HUDEP-2 (cell line): Measurements from ENCODE around the gene MPEG1.

Experiments used
- DNase-seq, 76 experiments: peaks; one replicate each; lab custom pipeline; 2025; ENCODE audit not compliant: unreplicated experiment in 76 of 76; lab: John Stamatoyannopoulos, UW

Gene MPEG1

DNA sequence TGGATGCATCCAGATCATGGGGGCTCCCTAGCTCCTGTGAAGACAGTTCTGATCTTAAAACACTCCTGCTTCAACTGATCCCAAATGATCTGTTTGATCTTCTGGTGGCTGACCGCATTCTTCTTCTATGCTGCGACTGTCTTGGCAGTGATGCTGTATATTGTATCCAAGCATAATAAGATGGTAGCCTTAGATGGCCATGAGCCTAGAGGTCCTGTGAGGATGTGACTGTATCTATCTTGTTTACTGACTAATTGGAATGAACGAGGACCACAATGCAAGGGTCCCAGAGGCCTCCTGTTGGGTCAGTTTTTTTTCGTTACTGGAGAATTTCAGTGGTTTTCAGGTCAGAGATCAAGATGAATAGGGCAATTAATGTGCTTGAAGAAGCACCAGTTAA is 7.1 kb upstream of the MPEG1 start:
- no peak for DNase-seq

DNA sequence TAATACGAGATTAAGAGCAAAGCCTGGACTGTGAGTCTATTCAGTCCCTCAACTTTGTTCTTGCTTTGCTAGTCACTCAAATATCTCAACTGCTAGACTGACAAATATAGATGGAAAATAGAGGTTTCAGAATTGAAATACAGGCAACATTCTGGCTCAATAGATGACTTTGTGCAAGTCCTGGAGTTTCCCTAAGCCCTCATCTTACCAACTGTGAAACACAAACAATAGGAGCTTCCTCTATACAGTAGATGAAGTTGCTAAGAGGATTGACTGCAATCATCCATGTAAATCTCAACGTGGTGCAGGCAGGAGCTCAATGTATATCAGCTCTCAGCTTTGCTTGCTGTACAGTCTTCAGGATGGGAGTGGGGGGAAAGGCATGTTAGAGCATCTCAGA is 6.2 kb upstream of the MPEG1 start:
- DNase-seq = no peak

DNA sequence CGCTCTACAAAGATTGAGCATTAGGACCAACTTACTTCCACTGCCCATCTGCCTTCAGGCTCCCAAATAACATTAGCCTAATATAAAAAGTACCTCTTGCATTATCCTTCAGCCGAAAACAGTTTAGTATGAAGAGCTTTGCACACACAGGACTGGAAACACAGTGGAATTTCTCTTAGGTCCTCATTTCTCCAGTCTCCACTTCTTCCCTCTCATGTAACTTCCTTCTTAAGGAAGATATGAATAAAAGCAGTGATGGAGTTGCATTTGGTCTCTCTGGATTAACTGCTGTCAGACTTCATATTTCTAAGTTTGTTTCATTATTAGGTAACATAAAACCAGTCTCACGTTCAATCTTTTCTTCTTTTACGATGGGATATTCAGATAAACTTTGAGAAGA is 5.6 kb upstream of the MPEG1 start:
- no peak for DNase-seq

DNA sequence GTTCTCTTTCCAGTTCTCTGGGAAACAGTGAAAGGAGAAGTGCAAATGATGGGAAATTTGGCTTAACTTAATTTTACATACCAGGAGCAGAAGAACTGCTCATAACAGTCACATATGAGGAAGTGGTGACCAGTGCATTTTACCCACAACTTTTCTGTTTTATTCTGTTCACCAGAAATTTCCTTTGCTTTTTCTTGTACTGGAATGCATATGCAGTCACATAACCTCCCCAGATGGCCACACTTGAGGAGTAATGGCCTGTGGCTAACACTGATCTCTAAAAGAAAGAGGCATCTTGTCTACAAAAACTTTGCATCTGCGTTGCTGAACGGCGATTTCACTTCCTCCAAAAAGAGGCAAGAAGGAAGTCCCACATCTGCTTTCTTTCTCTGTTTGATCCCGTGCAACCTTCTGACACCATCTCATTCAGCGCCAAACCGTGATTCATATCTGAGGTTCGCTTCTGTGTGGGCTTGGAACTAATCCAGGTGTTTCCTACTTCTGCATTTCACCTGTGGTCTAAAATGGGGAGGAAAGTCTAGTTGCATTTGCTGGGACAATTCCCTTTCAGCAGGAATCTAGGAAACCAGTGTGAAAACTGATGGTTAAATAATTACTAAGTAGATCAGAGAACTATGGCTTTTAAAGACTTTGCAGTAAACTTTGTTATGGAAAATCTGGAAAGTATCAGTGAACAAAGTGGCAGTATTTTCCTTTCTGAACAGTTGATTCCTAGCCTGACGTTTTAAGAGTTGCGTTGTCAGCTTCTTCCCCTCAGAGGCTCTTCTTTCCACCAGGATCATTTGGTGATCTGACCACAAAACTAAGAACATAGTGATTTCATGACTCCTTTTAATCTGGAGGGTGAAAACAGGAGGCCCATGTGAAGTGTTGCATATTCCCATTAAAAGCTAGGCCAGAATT is 4.2 kb upstream of the MPEG1 start:
- DNase-seq = no peak

DNA sequence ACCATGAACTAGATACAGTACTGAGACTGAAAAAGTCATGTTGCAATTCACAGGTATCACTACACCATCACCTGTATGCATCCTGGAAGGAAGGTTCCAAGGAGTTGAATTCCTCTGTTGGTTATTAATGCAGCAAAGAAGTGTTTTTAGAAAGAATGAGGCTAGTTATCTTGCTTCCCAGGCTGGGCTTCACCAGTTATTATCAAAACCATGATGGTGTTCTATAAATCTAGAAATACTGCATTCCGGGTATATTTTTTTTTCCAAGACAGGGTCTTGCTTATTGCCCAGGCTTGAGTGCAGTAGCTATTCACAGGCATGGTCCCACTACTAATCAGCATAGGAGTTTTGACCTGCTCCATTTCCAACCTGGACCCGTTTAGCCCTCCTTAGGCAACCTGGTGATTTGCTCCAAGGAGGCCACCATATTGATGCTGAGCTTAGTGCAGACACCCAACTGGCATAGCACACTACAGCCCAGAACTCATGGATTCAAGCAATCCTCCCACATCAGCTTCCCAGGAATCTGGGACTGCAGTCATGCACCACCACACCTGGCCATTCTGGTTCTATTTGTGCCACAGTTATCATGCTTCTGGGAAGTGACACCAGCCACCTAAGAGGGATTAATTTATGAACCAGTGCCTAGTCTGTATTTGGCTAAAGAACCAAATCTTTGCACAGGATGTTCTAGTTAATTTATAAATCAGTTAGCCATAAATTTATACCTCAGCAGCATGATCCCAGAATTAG is 1.6 kb upstream of the MPEG1 start:
- no peak for DNase-seq

DNA sequence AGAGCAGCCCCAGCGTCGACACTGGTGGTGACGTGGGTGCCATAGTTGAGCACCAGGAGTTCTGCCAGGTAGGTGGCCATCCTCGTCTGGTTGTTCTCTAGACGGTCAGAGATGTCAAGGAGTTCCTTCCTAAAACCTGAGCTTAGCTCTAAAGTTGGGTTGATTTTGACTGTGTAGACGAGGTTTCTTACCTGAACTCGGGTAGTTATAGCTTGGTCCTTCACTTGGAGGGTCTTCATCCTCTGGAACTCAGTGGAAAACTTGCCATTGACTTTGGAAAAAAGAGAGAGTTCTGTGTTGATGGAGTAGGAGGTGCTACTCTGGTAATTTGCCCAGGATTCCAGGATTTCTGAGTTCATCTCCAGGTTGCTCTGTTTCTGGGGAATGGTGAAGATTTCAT is 505 bp downstream of the MPEG1 start:
- DNase-seq = no peak

DNA sequence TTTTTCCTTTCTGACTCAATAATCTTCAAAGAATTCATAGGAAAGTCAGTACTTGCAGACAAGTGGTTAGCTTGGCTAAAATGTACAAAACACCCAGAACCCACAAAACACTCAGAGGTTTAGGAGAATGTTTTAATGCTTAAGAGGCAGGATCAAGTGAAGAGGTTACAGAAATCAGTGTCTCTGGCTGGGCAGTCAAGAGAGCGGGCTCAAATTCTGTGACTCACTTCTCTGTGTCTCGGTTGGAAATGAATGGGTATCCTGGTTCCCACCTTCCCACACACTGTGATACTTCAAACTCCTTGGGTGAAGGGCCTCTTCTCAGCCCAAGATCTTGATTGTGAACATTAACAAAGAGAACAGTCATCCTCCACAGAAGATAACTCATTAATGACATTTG is 3.8 kb downstream of the MPEG1 start:
- no peak for DNase-seq

DNA sequence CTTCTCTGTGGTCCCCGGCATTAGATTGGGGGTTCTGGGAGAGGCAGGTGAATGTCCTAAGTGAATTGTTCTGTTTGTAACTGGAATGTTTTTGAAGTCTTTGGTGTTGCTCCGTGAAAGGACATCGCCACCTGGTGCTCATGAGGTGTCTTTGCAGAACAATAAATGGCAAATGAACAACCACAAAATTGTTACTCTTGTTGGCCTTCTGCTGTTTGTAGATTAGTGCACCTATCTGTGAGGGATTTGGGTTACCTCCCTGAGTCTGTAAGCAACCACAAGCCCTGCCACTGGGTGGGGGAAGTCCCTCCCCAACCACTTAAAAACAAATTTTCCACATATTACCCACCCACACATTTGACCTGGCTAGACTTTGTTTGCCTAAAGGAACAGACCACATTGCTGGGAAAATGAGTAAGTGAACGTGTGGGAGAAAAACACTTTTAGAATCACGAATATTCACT is 4.7 kb downstream of the MPEG1 start:
- peak in 28 of 76 experiments; percentile 2 to 66 (median 18) for DNase-seq

DNA sequence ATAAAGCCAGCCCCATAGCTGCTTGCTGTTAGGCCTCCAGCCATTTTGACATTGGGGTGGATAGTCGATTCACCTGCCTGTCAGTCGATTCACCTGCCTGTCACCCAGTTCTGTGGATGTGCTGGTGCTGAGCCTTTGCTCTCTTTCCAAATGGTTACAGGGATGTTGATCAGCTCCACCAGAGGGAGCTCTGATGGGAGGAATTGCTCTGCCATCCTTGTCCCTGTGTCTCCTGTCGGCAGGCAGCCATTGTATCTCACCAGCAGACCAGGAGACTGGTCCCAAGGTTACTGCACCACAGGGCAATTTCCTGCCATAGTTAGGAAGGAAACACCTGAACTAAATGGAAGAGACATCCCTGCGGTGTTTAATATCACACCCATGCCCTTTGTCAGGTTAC is 6.1 kb downstream of the MPEG1 start:
- peak in 25 of 76 experiments; percentile 2 to 47 (median 17) for DNase-seq

DNA sequence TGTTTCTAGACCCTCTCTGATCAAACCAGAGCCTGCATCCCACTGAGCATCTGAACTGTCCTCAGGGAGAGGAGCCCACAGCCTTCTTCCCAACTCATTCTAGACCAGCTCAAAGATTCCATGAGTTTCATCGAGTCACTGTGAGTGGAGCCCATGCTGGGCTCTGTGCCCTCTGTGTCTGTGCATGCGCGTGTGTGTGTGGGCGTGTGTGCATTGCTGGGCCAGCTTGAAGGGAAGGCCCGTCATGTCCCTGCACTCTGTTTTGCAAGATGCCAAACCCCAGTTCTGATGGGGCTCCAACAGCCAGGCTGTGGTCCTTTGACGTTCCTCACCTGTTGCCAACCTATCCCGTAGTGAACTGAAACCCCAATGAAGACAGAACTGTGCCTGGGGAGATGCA is 7.1 kb downstream of the MPEG1 start:
- no peak for DNase-seq

DNA sequence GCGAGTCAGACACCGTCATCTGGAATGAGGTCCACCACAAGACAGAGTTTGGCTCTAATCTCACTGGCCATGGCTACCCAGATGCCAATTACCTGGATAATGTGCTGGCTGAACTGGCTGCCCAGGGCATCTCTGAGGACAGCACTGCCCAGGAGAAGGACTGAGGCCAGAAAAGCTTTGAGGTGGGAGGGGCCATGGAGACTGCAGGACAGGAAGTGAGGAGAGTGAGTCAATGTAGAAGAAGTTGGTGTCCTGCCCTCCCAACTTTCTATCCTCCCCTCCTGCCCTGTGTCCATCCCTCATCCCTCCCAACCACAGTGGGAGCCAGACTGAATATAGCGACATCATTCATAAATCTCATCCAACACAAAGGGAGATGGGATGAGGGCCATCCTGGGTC is 8.0 kb downstream of the MPEG1 start:
- DNase-seq = no peak

DNA sequence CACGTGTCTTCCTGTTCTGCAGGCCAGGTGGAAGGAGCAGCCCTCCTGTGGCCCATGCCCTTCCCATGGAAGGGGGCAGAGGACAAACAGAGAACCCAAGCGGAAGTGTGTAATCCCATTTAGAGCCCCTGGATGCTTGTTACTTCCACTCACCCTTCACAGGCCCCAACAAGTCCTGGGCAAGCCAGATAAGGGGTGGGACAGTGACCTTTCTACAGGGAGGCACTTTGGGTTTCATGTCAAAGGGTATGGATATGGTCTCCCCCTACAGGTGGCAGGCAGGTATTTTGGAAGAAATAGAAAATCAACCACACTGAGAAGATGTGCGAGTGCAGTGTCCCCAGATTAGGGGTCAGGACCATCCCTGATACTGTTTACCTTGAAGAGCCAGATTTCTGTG is 11.4 kb downstream of the MPEG1 start:
- peak in 1 of 76 experiments; percentile 18 for DNase-seq

DNA sequence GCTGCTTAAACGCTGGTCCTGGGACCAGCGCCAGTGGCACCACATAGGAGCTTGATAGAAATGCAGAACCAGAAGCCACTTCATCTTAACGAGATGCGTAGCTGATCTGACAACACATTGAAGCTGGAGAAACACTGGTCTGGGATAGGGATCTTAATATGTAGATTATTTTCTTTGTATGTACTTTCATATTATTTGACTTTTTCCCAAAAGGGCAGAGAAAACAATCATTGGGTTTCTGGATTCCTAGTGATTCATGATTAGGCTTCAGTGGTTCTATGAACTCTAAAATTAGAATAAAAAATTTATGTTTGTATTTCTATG is 12.3 kb downstream of the MPEG1 start:
- DNase-seq = no peak

DNA sequence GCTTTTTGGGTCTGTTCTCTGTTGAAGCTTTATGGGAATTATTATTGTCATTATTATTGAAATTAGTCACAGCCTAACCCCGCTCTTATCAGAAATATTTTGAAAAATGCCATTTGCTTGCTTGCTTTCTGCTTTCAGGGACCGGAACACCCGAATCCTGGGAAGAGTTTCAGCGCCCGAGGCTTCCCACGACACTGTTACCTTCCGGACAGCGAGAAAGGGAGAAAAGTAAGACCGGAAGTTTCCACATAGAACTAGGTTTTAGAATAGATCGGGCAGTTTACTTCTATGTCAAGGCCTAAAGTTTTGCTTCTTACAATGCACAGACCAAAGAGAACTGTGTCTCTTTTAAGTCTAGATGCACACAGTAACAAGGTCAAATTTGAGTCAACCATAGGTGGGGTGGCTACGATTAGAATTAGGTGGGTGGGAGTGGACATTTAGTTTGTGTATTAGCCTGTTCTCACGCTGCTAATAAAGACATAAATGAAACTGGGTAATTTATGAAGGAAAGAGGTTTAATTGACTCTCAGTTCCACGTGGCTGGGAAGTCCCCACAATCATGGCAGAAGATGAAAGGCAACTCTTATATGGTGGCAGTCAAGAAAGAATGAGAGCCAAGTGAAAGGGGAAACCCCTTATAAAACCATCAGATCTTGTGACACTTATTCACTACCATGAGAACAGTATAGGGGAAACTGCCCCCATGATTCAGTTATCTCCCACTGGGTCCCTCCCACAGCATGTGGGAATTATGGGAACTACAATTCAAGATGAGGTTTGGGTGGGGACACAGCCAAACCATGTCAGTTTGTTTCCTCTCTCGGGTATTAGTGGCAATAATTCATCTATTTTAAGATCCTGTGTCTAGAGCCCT is 12.9 kb downstream of the MPEG1 start:
- no peak for DNase-seq

DNA sequence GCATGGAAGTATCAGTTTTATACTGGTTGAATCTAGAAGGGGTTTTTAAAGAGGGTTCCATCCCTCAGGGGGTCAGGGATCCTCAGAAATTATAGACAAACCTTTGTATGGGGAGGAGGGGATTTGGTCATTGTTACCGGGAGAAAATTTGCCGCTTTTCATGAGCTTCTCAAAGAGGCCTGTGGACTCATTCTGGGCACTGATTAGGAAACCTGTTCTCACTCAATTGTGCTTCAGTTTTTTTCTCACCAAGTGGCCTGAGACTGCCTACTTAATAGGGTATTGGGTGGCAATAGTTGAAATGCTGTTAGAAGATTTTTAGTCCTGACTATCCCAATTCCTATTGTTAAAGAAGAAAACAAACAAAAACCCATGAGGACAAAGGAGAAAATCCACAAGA is 14.0 kb downstream of the MPEG1 start:
- no peak for DNase-seq

DNA sequence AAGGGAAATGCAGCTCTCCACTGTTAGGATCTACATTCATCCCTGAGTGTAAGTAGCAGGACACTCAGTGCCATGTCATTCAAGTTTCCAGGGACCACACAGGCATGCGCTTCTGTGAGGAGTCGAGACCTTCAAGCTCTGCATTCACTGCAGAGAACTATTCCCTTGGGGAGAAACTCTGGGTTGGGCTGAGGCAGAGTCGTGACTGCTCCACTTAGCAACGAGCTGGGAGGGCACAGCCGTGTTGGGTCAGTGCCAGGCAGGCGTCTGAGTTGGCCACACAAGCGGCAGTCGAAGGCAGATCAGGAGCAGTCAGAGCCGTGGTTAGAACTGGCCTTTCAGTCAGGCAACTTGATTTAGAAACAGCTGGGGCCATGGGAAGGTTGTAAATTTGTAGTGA is 14.7 kb downstream of the MPEG1 start:
- peak in 10 of 76 experiments; percentile 2 to 39 (median 10) for DNase-seq

DNA sequence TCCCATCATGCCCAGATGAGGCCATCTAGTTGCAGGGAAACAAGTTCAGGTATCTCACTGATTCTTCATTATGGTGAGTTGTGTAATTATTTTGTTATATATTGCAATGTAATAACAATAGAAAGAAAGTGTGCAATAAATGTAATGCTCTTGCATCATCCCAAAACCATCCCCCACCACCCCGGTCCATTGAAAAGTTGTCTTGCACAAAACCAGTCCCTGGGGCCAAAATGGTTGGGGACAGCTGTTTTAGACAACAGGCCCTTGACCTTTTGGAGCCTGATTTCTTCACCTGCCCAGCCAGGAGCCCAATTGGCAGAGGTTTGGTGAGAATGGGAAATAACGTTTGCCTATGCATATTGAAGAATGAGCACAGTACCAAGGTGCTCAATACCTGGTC is 15.9 kb downstream of the MPEG1 start:
- DNase-seq = no peak

DNA sequence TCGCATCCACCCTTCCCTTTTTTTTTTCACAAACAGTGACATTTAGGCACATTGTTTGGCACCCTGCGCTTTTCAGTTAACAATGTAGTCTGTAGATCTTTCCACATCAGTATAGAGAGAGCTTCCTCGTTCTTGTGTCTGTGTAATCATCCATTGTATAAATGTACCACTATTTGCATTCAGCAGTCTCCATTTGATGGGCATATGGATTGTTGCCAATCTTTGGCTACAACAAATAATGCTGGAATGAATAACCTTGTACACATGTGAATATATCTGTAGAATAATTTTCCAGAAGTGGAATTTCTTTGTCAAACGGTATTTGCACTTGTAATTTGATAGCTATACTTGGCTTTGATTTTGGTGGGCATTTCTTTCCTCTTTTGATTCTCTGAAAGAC is 17.1 kb downstream of the MPEG1 start:
- no peak for DNase-seq

DNA sequence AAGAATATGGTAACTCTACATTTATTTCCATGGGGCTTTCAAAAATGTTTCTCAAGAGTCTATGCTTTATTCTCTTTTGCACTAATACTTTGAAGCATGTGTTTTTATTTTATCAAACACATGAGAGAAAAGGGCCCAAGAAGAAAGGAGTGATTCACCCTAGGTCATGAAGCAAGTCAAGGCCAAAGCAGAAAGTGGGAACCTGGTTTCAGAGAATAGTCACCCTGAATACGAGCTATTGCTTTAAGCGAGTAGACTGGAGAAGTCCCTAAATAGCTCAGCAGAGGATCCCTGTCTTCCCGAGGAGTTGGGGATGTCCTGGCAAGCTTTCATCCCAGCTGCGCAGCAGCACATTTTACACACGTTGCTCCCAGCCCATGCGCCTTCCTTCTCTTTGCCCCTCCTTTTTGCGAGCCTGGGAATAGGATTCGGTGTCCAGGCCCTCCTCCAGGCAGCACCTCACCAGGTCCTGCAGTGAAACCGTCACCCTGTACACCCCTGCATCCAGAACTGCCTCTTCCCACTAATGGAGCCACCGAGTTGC is 19.1 kb downstream of the MPEG1 start:
- DNase-seq = no peak

DNA sequence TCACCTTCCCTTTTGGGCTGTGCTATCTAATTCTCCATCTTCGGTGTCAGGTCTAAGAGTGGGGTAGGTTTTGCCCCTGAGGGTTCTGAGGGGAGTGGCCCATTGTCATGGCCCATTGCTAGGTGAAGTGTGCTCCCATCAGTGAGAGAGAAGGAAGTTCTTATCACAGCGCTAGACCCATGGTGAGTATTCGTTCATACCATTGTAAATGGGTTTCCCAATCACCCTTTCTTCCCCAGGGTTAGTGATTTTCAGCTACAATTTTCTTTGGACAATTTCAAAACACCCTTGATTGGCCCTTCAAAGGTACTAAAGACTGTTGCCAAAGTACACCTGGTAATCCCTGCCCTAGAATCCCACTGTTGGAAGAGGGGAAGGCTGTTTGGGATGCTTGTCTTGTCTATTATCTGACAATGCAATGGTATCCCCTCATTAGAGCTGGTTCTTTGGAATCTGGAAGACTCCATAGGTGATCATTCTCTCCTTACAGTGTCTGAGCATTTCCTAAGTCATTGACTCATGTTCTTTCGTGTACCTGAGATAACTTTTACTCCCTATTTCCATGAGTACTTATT is 20.2 kb downstream of the MPEG1 start:
- DNase-seq = no peak
